Measurements from ENCODE around the gene PRKCA. TPM values are rescaled to one million over a fixed set of nuclear protein-coding genes. Genes with fewer than 3 reads are reported as not detected.
A peak's percentile ranks its signal among the peaks of the same experiment; 100 is the strongest.

The PRKCA gene
- total RNA-seq, 2 donors from 2014 or later, result 6.5 to 6.6 TPM

GRCh38 chr17:66271512-66271911, 30.9 kb upstream of the PRKCA start:
- ATAC-seq (no peak), DNase-seq (no peak)
- Histone ChIP-seq H3K9me3 (no peaks in the 10 kb centered on the region), H3K36me3 (replicated peaks in 1 of 2; ENCODE audit: insufficient read depth in 1 of 2, low read depth in 2 of 2) (no peaks in the 10 kb centered on the region), H3K27me3 (no peaks in the 10 kb centered on the region), H3K4me3 (no peak overlapping the region), H3K4me1 (peaks cover 7% of the 10 kb centered on the region), H3K27ac (no peak overlapping the region)
- WGBS, 2 donors, result 97 to 98% methylated on average over 3 of the region's 3 CpGs
- intact Hi-C loops (cut with DNase I), result no loop called here
- TF ChIP-seq POLR2A (IDR thresholded peaks at IDR 0.05) (no peak), CTCF (IDR thresholded peaks at IDR 0.05) (no peak)

- 39 to 47% methylated on average over 5 of the region's 5 CpGs for WGBS, 2 donors
- TF ChIP-seq CTCF (IDR thresholded peaks at IDR 0.05) (no peak), POLR2A (IDR thresholded peaks at IDR 0.05) (no peak)
- peak in 1 of 4 donors; percentile 16 for DNase-seq
- Histone ChIP-seq H3K9me3 (no peaks in the 10 kb centered on the region), H3K27ac (no peak overlapping the region), H3K4me1 (peaks cover 7% of the 10 kb centered on the region), H3K36me3 (replicated peaks in 1 of 2; ENCODE audit: insufficient read depth in 1 of 2, low read depth in 2 of 2) (no peaks in the 10 kb centered on the region), H3K27me3 (no peaks in the 10 kb centered on the region), H3K4me3 (no peak overlapping the region)
- no peak for ATAC-seq
- intact Hi-C loops (cut with DNase I), result no loop called here
Observed at GRCh38 chr17:66272811-66273585, 29.4 kb upstream of the PRKCA start.

GRCh38 chr17:66273586-66273848, 28.9 kb upstream of the PRKCA start:
- TF ChIP-seq CTCF (IDR thresholded peaks at IDR 0.05) (no peak), POLR2A (IDR thresholded peaks at IDR 0.05) (no peak)
- no peak overlapping the region for H3K4me3 ChIP-seq
- H3K27me3 ChIP-seq, result no peaks in the 10 kb centered on the region
- H3K36me3 ChIP-seq (replicated peaks in 1 of 2; ENCODE audit: insufficient read depth in 1 of 2, low read depth in 2 of 2), result no peaks in the 10 kb centered on the region
- DNase-seq, result no peak
- peaks cover 7% of the 10 kb centered on the region for H3K4me1 ChIP-seq
- ATAC-seq, result no peak
- intact Hi-C loops (cut with DNase I), result no loop called here
- H3K9me3 ChIP-seq, result no peaks in the 10 kb centered on the region
- no peak overlapping the region for H3K27ac ChIP-seq

GRCh38 chr17:66275651-66276050, 26.8 kb upstream of the PRKCA start:
- Histone ChIP-seq H3K27me3 (no peaks in the 10 kb centered on the region), H3K36me3 (replicated peaks in 1 of 2; ENCODE audit: insufficient read depth in 1 of 2, low read depth in 2 of 2) (no peaks in the 10 kb centered on the region), H3K4me1 (peaks cover 7% of the 10 kb centered on the region), H3K9me3 (no peaks in the 10 kb centered on the region), H3K4me3 (no peak overlapping the region), H3K27ac (no peak overlapping the region)
- 70 to 79% methylated on average over 6 of the region's 6 CpGs for WGBS, 2 donors
- peak in 2 of 4 donors; percentile 9 to 44 for DNase-seq
- TF ChIP-seq CTCF (IDR thresholded peaks at IDR 0.05), result no peak
- TF ChIP-seq POLR2A (IDR thresholded peaks at IDR 0.05), result no peak
- ATAC-seq, result no peak
- intact Hi-C loops (cut with DNase I), result no loop called here

GRCh38 chr17:66276328-66276937, 26.0 kb upstream of the PRKCA start:
- Histone ChIP-seq H3K36me3 (replicated peaks in 1 of 2; ENCODE audit: insufficient read depth in 1 of 2, low read depth in 2 of 2) (no peaks in the 10 kb centered on the region), H3K4me3 (no peak overlapping the region), H3K27ac (no peak overlapping the region), H3K27me3 (no peaks in the 10 kb centered on the region), H3K9me3 (no peaks in the 10 kb centered on the region), H3K4me1 (peaks cover 7% of the 10 kb centered on the region)
- no peak for TF ChIP-seq CTCF (IDR thresholded peaks at IDR 0.05)
- no peak for TF ChIP-seq POLR2A (IDR thresholded peaks at IDR 0.05)
- WGBS, 2 donors, result 85 to 91% methylated on average over 3 of the region's 3 CpGs
- intact Hi-C loops (cut with DNase I), result no loop called here
- ATAC-seq, result no peak
- DNase-seq, result no peak
